Activated naive CD4-positive, alpha-beta T cell treated with anti-CD3 and anti-CD28 coated beads for 36 hours (primary cell): ENCODE data around the gene SCG2. TPM values are rescaled to one million over a fixed set of nuclear protein-coding genes. Genes with fewer than 3 reads are reported as not detected.

Source experiments
- CTCF ChIA-PET: fragments of 350-600 bp; sonication (Branson Sonifier 250); formaldehyde crosslinking; loops from one replicate; lab custom pipeline; 2021; ENCODE audit warnings: antibody characterized with exemption; lab: Charles Lee
- DNase-seq: peaks from one replicate; pipeline ENCODE4 v3.0.0-alpha.2; 2020
- H3K27ac Mint-ChIP-seq: one replicate; pipeline ENCODE4 v1.8.0; 2021; ENCODE audit warnings: mild to moderate bottlenecking, mixed read lengths
- H3K27me3 Mint-ChIP-seq: one replicate; pipeline ENCODE4 v1.8.0; 2021; ENCODE audit warnings: low read depth, mixed read lengths
- H3K36me3 Mint-ChIP-seq: one replicate; pipeline ENCODE4 v1.8.0; 2021; ENCODE audit warnings: low read depth, mixed read lengths
- H3K4me1 Mint-ChIP-seq: one replicate; pipeline ENCODE4 v1.8.0; 2021; ENCODE audit warnings: low read depth, mixed read lengths
- H3K4me3 Mint-ChIP-seq: one replicate; pipeline ENCODE4 v1.8.0; 2021; ENCODE audit warnings: mild to moderate bottlenecking, moderate library complexity, mixed read lengths
- H3K9me3 Mint-ChIP-seq: one replicate; pipeline ENCODE4 v1.8.0; 2021; ENCODE audit warnings: mixed read lengths
- intact Hi-C: fragments of 100-400 bp; cut with micrococcal nuclease; formaldehyde crosslinking; loops from one replicate; pipeline ENCODE4 v1.15.1; 2023
- total RNA-seq, 2 experiments: library from RNA; stranded (reverse); gene quantifications; one replicate each; pipeline ENCODE4 v1.2.3, GENCODE V29; 2021

SCG2 gene
- total RNA-seq, 2 experiments from 2014 or later, result not detected

DNA sequence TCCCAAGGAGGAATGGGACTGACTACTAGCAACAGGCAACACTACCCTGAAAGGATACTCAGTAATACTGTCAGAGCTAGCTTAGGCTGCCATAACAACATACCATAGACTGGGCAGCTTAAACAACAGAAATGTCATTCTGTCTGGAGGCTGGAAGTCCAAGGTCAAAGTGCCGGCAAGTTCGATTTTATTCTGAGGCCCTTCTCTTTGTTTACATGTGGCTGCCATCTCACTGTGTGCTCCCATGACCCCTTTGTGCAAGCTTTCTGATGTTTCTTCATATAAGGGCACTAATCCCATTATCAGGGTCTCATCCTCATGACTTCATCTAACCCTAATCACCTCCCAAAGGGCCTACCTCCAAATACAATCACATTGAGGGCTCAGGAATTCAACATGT, 30.7 kb upstream of the SCG2 start:
- peaks cover 10% of the 10 kb centered on the region for H3K27me3 Mint-ChIP-seq
- H3K36me3 Mint-ChIP-seq, result no peaks in the 10 kb centered on the region
- CTCF ChIA-PET, result no interaction called here
- no peak overlapping the region for H3K27ac Mint-ChIP-seq
- DNase-seq, result no peak
- H3K4me1 Mint-ChIP-seq, result no peaks in the 10 kb centered on the region
- no peak overlapping the region for H3K4me3 Mint-ChIP-seq
- intact Hi-C loops, result no loop called here
- H3K9me3 Mint-ChIP-seq, result no peaks in the 10 kb centered on the region

DNA sequence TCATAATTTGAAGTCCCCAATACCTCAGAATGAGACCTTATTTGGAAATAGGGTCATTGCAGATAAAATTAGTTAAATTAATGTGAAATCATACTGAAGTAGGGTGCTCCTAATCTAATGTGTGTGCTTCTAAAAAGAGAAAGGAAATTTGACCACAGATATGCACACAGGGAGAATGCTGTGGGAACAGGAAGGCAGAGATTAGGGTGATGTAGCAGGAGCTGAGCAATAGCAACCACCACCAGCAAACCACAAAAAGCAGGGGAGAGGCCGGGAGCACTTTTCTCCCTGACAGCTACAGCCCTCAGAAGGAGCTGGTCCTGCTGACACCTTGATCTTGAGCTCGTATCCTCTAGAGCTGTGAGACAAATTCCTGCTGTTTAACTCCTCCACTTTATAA, 24.6 kb upstream of the SCG2 start:
- H3K36me3 Mint-ChIP-seq, result no peaks in the 10 kb centered on the region
- DNase-seq, result no peak
- H3K9me3 Mint-ChIP-seq, result no peaks in the 10 kb centered on the region
- no peaks in the 10 kb centered on the region for H3K4me1 Mint-ChIP-seq
- peaks cover 13% of the 10 kb centered on the region for H3K27me3 Mint-ChIP-seq
- intact Hi-C loops, result no loop called here
- CTCF ChIA-PET, result interaction anchor here (0.6 kb wide), 1 partner anchor 62 kb away, joined by 4 read pairs; no protein-coding TSS in a partner anchor
- no peak overlapping the region for H3K27ac Mint-ChIP-seq
- no peak overlapping the region for H3K4me3 Mint-ChIP-seq

DNA sequence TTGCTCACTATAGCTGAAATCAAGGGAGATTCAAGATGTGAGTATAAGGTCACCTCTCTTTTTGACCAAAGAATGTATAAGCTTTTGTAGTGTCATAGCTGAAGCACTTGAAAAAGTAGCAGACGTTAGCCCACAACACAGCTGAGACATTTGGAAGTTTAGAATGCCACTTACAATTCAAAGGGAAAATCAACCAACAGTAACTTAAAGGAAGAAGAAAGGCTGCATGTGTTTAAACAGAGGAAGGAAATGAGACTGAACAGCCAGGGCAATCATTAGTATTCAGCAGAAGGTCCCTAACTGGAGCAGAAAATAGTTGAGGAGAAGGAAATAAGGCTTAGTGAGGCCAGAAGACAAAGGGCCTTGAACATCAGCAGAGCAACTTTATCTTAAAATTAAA, 23.5 kb upstream of the SCG2 start:
- H3K4me1 Mint-ChIP-seq, result no peaks in the 10 kb centered on the region
- intact Hi-C loops, result no loop called here
- no peak overlapping the region for H3K27ac Mint-ChIP-seq
- H3K27me3 Mint-ChIP-seq, result peaks cover 10% of the 10 kb centered on the region
- H3K9me3 Mint-ChIP-seq, result no peaks in the 10 kb centered on the region
- no peak overlapping the region for H3K4me3 Mint-ChIP-seq
- no peaks in the 10 kb centered on the region for H3K36me3 Mint-ChIP-seq
- CTCF ChIA-PET, result no interaction called here
- no peak for DNase-seq

- DNase-seq, result no peak
- H3K4me3 Mint-ChIP-seq, result no peak overlapping the region
- no peak overlapping the region for H3K27ac Mint-ChIP-seq
- no peaks in the 10 kb centered on the region for H3K36me3 Mint-ChIP-seq
- CTCF ChIA-PET, result no interaction called here
- peaks cover 12% of the 10 kb centered on the region for H3K27me3 Mint-ChIP-seq
- H3K4me1 Mint-ChIP-seq, result no peaks in the 10 kb centered on the region
- intact Hi-C loops, result no loop called here
- no peaks in the 10 kb centered on the region for H3K9me3 Mint-ChIP-seq
Measured at GRCh38 chr2:223621901-223622300, 19.7 kb upstream of the SCG2 start.

GRCh38 chr2:223619486-223620129, 17.4 kb upstream of the SCG2 start:
- intact Hi-C loops, result no loop called here
- Mint-ChIP-seq H3K27ac (no peak overlapping the region), H3K4me1 (no peaks in the 10 kb centered on the region), H3K36me3 (no peaks in the 10 kb centered on the region), H3K27me3 (peaks cover 15% of the 10 kb centered on the region), H3K9me3 (no peaks in the 10 kb centered on the region), H3K4me3 (no peak overlapping the region)
- CTCF ChIA-PET, result no interaction called here
- no peak for DNase-seq

GRCh38 chr2:223618172-223619035, 16.2 kb upstream of the SCG2 start:
- CTCF ChIA-PET, result no interaction called here
- intact Hi-C loops, result no loop called here

GRCh38 chr2:223614534-223614933, 12.4 kb upstream of the SCG2 start:
- Mint-ChIP-seq H3K36me3 (no peaks in the 10 kb centered on the region), H3K9me3 (no peaks in the 10 kb centered on the region), H3K27ac (no peak overlapping the region), H3K4me3 (no peak overlapping the region), H3K4me1 (peaks cover 3% of the 10 kb centered on the region), H3K27me3 (peaks cover 43% of the 10 kb centered on the region)
- intact Hi-C loops, result no loop called here
- CTCF ChIA-PET, result no interaction called here
- no peak for DNase-seq

More at GRCh38 chr2:223618172-223619035, 16.2 kb upstream of the SCG2 start:
- peaks cover 28% of the 10 kb centered on the region for H3K27me3 Mint-ChIP-seq
- no peaks in the 10 kb centered on the region for H3K4me1 Mint-ChIP-seq
- no peaks in the 10 kb centered on the region for H3K9me3 Mint-ChIP-seq
- H3K36me3 Mint-ChIP-seq, result no peaks in the 10 kb centered on the region
- H3K4me3 Mint-ChIP-seq, result no peak overlapping the region
- DNase-seq, result no peak
- H3K27ac Mint-ChIP-seq, result no peak overlapping the region

- peaks cover 3% of the 10 kb centered on the region for H3K4me1 Mint-ChIP-seq
- CTCF ChIA-PET, result no interaction called here
- H3K27me3 Mint-ChIP-seq, result peaks cover 44% of the 10 kb centered on the region
- H3K9me3 Mint-ChIP-seq, result no peaks in the 10 kb centered on the region
- H3K4me3 Mint-ChIP-seq, result no peak overlapping the region
- intact Hi-C loops, result no loop called here
- no peaks in the 10 kb centered on the region for H3K36me3 Mint-ChIP-seq
- no peak for DNase-seq
- no peak overlapping the region for H3K27ac Mint-ChIP-seq
Measured at GRCh38 chr2:223613017-223613950, 11.1 kb upstream of the SCG2 start.

GRCh38 chr2:223612501-223612900, 10.3 kb upstream of the SCG2 start:
- Mint-ChIP-seq H3K4me3 (no peak overlapping the region), H3K27me3 (peaks cover 44% of the 10 kb centered on the region), H3K9me3 (no peaks in the 10 kb centered on the region), H3K4me1 (peaks cover 3% of the 10 kb centered on the region), H3K36me3 (no peaks in the 10 kb centered on the region), H3K27ac (no peak overlapping the region)
- intact Hi-C loops, result no loop called here
- CTCF ChIA-PET, result no interaction called here
- no peak for DNase-seq

DNA sequence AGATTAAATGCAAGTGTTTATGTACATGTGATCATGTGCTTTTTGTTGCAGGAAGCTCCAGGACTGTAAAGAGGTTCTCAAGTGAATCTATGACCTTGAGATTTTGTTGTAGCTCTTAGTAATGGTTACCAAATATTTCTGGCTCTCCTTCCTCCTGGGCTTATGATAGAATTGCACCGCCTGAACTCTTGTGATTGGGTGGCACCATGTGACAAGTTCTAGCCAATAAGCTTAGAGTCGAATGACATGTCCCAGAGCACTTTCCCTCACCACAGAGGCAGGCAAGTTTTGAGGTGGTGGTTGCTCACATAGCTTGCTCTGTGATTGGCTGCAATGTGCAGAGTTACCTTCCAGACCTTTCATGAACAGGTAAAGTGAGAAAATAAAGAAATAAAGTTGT, 8.9 kb upstream of the SCG2 start:
- no peak for DNase-seq
- Mint-ChIP-seq H3K27ac (no peak overlapping the region), H3K4me3 (no peak overlapping the region), H3K27me3 (peaks cover 43% of the 10 kb centered on the region), H3K9me3 (no peaks in the 10 kb centered on the region), H3K36me3 (no peaks in the 10 kb centered on the region), H3K4me1 (peaks cover 3% of the 10 kb centered on the region)
- CTCF ChIA-PET, result interaction anchor here (0.6 to 0.8 kb wide), 2 partner anchors 17 to 850 kb away, joined by 3 read pairs; no protein-coding TSS in a partner anchor
- intact Hi-C loops, result no loop called here

DNA sequence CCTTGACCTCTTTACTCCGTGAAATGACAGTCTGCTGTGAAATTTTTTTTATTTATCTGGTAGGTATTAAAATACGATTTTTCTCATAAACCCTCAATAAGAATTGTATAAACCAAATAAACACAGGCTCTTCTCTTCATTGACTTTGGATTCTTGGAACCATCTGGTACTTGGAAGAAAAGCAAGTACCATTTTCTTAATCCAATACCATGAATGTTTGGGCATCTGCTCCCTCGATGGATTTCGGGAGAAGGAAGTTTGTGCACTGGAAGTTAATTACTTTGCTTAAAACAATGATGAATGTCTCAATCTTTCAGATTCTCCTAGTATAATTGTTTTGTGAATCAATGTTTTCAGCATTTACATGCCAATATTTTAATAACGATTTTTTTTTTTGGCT, 5.3 kb upstream of the SCG2 start:
- CTCF ChIA-PET, result no interaction called here
- H3K4me3 Mint-ChIP-seq, result no peak overlapping the region
- H3K27me3 Mint-ChIP-seq, result peaks cover 24% of the 10 kb centered on the region
- no peak overlapping the region for H3K27ac Mint-ChIP-seq
- H3K9me3 Mint-ChIP-seq, result no peaks in the 10 kb centered on the region
- intact Hi-C loops, result no loop called here
- no peaks in the 10 kb centered on the region for H3K4me1 Mint-ChIP-seq
- DNase-seq, result no peak
- H3K36me3 Mint-ChIP-seq, result no peaks in the 10 kb centered on the region

GRCh38 chr2:223606946-223607345, 4.8 kb upstream of the SCG2 start:
- intact Hi-C loops, result no loop called here
- Mint-ChIP-seq H3K4me1 (peaks cover 3% of the 10 kb centered on the region), H3K27me3 (peaks cover 19% of the 10 kb centered on the region), H3K27ac (no peak overlapping the region), H3K9me3 (no peaks in the 10 kb centered on the region), H3K4me3 (no peak overlapping the region), H3K36me3 (no peaks in the 10 kb centered on the region)
- DNase-seq, result no peak
- CTCF ChIA-PET, result no interaction called here
